ENCODE data around the gene AP4S1.

GRCh38 chr14:30991408-30991807 lies 34.0 kb upstream of the AP4S1 start:
- no peak for TF ChIP-seq GATA2 (IDR thresholded peaks at IDR 0.05; ENCODE audit: low read depth, low read length)
- no peak for TF ChIP-seq GATA3 (IDR thresholded peaks at IDR 0.05; ENCODE audit: low read depth, low read length)
